KMS-11 (cell line): ENCODE results near the gene ACTL6B.

ENCODE experiments used
- H2AFZ ChIP-seq: fragments of 200-600 bp; sonication (generic); 2 replicates; pipeline ENCODE4 v1.6.1; 2016; ENCODE audit warnings: antibody characterized with exemption, mixed run types, low read depth
- H3K27ac ChIP-seq: fragments of 200-600 bp; sonication (generic); 2 replicates; pipeline ENCODE4 v1.6.1; 2016; ENCODE audit warnings: mild to moderate bottlenecking, mixed run types
- H3K27me3 ChIP-seq: fragments of 200-600 bp; sonication (generic); 2 replicates; pipeline ENCODE4 v1.6.1; 2017; ENCODE audit warnings: mild to moderate bottlenecking, low read depth, mixed run types, moderate library complexity; ENCODE audit not compliant: insufficient read depth
- H3K36me3 ChIP-seq: fragments of 200-600 bp; sonication (generic); 2 replicates; pipeline ENCODE4 v1.6.1; 2017; ENCODE audit warnings: mild to moderate bottlenecking, mixed run types; ENCODE audit not compliant: insufficient read depth
- H3K4me1 ChIP-seq: fragments of 200-600 bp; sonication (generic); 2 replicates; pipeline ENCODE4 v1.6.1; 2016; ENCODE audit warnings: mild to moderate bottlenecking, low read depth, mixed run types; ENCODE audit not compliant: poor library complexity, severe bottlenecking
- H3K4me2 ChIP-seq: fragments of 200-600 bp; sonication (generic); 2 replicates; pipeline ENCODE4 v1.7.0; 2016; ENCODE audit warnings: mild to moderate bottlenecking, mixed run types
- H3K4me3 ChIP-seq: fragments of 200-600 bp; sonication (generic); IDR thresholded peaks from 2 replicates; pipeline ENCODE4 v1.6.1; 2017; ENCODE audit warnings: low read depth, low read length, mixed read lengths; ENCODE audit not compliant: insufficient read depth
- H3K79me2 ChIP-seq: fragments of 200-600 bp; sonication (generic); 2 replicates; pipeline ENCODE4 v1.6.1; 2016; ENCODE audit warnings: low read depth, mixed run types; ENCODE audit not compliant: insufficient read depth
- H3K9ac ChIP-seq: fragments of 200-600 bp; sonication (generic); 2 replicates; pipeline ENCODE4 v1.6.1; 2016; ENCODE audit warnings: mild to moderate bottlenecking, mixed run types
- H4K20me1 ChIP-seq: fragments of 200-600 bp; sonication (generic); 2 replicates; pipeline ENCODE4 v1.6.1; 2016; ENCODE audit warnings: mild to moderate bottlenecking, mixed run types; ENCODE audit not compliant: insufficient read depth
- CTCF ChIP-seq: fragments of 200-600 bp; sonication (generic); conservative IDR thresholded peaks from 2 replicates; pipeline ENCODE4 v1.6.1; 2017; ENCODE audit warnings: low read depth, mild to moderate bottlenecking, antibody characterized with exemption, low read length, moderate library complexity, mixed read lengths

ACTL6B gene

GRCh38 chr7:100654908-100655831 is 1.1 kb downstream of the ACTL6B start:
- Histone ChIP-seq H4K20me1 (no peaks in the 10 kb centered on the region), H3K36me3 (no peaks in the 10 kb centered on the region), H3K9ac (no peak overlapping the region), H3K27me3 (peaks cover 87% of the 10 kb centered on the region; the same call in 1 of the 2 replicates), H2AFZ (no peak overlapping the region), H3K4me2 (no peak overlapping the region), H3K79me2 (no peaks in the 10 kb centered on the region), H3K4me3 (no peak overlapping the region), H3K4me1 (no peaks in the 10 kb centered on the region), H3K27ac (no peak overlapping the region)
- TF ChIP-seq CTCF: no peak

DNA sequence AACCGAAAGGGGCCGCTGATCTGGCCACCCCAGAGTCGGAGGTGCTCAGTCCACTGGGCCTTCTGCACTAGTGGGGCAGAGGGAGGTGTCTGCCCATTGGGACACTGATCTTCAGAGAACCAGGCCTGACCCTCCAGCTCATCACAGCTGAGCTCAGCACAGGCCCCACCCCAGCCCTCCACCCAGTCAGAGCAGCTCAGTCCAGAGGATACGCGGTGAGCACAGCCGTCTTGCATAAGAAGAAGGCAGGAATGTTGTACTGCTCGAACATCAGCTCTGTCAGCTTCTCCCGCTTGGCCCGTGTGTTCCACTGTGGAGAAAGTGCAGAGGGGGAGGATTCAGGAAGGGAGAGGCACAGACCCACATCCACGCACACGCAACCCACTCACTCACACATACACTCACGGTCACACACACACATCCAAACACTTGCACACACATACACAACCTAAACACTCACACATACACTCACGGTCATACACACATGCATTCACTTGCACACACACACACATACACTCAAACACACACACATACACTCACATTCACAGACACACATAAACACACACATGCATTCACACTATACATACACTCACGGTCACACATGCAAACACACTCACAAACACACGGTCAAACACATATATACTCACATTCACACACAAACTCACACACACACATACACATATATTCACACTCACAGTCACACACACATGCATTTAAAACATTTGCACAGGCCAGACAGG is 6.3 kb downstream of the ACTL6B start:
- no peak overlapping the region for H3K4me3 ChIP-seq
- TF ChIP-seq CTCF: no peak
- H2AFZ ChIP-seq: no peak overlapping the region
- H3K36me3 ChIP-seq: no peaks in the 10 kb centered on the region
- H4K20me1 ChIP-seq: no peaks in the 10 kb centered on the region
- H3K4me2 ChIP-seq: no peak overlapping the region
- H3K27me3 ChIP-seq: peaks cover 91% of the 10 kb centered on the region
- no peak overlapping the region for H3K9ac ChIP-seq
- no peaks in the 10 kb centered on the region for H3K79me2 ChIP-seq
- H3K4me1 ChIP-seq: no peaks in the 10 kb centered on the region
- no peak overlapping the region for H3K27ac ChIP-seq

GRCh38 chr7:100642534-100642907 is 13.7 kb downstream of the ACTL6B start:
- no peaks in the 10 kb centered on the region for H4K20me1 ChIP-seq
- H3K27me3 ChIP-seq: peaks cover 73% of the 10 kb centered on the region
- H2AFZ ChIP-seq: no peak overlapping the region
- H3K4me2 ChIP-seq: no peak overlapping the region
- TF ChIP-seq CTCF: 0 out of 2 replicates have a peak, but pooled peaks have one; percentile 16
- no peaks in the 10 kb centered on the region for H3K79me2 ChIP-seq
- no peak overlapping the region for H3K9ac ChIP-seq
- no peak overlapping the region for H3K4me3 ChIP-seq
- no peaks in the 10 kb centered on the region for H3K4me1 ChIP-seq
- H3K27ac ChIP-seq: no peak overlapping the region
- no peaks in the 10 kb centered on the region for H3K36me3 ChIP-seq

GRCh38 chr7:100641860-100642533 is 14.3 kb downstream of the ACTL6B start:
- Histone ChIP-seq H3K9ac (no peak overlapping the region), H3K36me3 (no peaks in the 10 kb centered on the region), H3K4me3 (no peak overlapping the region), H3K4me1 (no peaks in the 10 kb centered on the region), H3K27me3 (peaks cover 68% of the 10 kb centered on the region), H2AFZ (no peak overlapping the region), H4K20me1 (no peaks in the 10 kb centered on the region), H3K27ac (no peak overlapping the region), H3K79me2 (no peaks in the 10 kb centered on the region), H3K4me2 (no peak overlapping the region)
- TF ChIP-seq CTCF: no peak
